Measurements from ENCODE around the gene GRM8.

Gene GRM8

DNA sequence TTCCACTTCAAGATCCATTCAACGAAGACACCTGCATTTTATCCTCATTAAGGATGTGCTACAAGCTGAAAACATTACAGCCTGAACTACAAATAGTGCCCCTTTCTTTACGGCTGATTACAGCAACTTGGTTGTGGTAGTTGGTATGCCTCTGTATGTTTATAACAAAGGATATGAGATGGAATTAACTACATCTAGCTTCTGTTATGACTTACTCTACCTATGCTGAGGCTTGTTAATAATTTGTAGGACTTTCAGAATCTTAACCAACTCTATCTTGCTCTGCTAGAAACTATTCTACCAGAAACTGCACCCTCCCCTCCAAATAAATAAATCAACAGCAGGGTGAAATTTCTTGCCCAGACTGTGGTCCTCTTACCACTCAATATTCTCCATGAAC is 448.1 kb downstream of the GRM8 start:
- no peak for DNase-seq

DNA sequence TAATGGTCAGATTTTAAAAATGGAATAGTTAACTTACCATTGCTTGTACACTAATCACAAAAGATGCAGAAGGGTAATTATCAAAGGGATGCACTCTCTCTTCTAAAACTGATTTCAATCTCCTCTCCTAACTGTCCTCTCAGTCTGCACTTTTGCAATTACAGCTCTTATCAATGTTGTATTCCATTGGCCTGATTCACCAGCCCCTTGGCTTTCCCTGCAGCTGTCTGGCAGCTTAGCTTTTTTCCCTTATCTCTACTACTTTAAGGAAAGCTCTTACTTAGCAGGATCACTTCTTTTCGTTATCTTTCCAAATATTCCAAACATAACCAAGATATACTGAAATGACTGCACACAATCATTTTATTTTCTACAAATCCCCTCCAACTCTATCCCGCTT is 448.8 kb downstream of the GRM8 start:
- DNase-seq, result no peak

DNA sequence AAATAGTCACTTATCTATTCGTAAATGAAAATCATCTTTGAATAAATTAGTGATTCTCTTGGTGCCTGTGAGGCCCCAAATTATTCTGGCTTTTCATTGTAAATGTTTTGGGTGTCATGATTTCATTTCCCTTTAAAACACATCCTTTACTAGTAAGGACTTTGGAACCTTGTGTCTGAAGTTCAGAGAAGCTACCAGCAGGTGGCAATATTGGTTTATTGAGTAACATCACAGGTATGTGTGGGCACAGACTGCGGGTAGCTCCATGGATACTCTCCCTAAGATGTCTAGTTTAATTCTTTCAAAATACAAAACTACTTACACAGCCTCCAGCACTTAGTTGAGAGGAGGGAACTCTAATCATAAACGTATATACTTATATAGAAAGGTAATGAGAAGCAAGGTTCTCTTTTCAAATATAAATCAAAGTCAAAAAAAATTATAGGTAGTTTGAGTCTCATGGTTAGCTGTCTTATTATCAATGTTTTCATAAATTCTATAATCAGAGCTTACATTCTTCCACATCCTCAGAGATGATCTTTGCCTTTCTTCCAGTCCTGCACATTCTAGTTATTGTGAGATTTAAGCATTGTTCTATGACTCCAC is 449.6 kb downstream of the GRM8 start:
- peak; percentile 29 for DNase-seq

DNA sequence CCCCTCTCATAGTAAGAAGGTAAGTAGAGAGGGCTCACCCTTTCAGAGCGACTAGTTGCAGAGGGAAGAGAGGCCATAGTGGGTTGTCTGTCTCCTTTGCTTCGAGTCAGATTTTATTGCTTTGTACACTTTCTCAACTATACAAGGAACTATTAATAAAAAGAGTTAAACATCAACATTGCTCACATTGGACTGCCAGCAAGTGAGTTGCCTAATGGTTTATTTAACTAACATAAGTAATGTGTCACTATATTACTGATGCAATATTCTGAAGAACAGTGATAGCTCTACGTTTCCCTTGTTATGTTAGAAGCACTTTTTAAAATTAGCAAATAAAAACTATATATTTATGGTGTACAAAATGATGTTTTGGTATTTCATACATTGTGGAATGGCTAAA is 451.0 kb downstream of the GRM8 start:
- DNase-seq, result no peak

DNA sequence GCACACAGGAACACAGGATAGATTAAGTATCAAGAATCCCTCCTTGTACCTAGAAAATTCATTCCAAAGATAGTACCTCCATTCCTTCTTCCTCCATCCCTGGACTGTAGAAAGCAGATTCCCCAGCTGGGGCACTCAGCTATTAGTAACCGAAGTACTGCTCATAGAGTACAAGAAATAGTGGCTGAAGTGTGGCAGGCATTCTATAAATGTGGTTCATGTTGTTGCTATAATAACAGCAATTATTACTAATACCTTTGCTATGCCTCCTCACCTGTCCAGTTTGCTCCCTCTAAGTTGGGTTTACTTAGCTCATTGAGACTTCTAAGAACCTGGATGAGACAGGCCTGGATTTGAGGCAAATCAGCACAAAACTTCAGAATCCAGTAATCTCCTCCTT is 453.2 kb downstream of the GRM8 start:
- DNase-seq, result no peak

DNA sequence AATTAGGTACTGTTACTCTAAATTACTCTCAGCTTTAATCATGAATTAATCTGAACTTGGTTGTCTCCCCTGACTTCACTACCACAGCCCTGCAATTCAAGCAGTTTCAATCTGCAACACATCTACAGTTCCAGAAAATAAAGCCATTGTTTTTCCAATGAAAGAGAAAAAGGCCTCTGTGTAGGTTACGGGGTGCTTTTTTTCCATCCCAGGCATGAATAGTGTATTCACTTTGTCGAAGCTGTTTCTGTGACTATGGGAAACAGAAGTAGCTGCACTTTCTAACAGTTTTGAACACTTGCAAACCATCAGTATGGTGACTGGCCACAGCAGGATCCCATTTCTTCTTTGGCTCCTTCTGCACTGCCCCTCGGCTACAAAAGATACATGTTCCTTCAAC is 460.2 kb downstream of the GRM8 start:
- no peak for DNase-seq

DNA sequence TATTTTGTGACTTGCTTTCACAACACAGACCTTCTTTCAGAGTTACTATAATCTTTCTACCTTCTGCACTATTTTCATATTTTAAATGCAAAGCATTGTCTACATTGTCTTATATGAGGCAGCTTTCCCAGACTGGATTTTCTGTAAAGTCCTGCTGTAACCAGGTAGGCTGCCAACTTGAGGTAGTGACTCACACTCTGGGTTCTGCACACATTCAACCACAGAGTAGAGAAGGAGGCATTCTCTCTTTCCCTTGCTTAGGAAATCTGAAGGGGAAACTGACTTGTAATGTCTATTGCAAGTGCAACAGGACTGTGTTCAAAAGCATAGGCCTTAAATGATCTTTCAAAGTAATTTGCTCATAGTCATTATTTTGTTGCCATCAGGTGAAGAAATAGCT is 461.4 kb downstream of the GRM8 start:
- no peak for DNase-seq

DNA sequence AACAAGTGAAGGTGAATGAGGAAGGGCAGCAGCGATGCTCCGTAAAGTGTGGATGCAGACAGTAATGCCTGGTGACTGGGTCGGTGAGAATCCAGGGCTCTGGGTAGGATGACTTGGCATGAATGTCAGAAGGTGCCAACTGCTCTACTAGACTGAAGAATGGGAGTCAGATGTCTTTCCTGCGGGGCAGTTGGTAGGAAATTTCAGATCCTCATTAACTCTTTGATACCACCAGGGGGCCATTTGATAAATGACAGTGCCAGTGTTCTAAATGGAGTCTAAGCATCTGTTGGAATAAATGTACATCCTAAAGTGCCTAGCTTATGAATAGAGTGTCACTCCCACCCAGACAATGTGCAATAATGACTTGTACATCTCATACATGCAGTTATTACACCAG is 462.0 kb downstream of the GRM8 start:
- DNase-seq, result no peak

DNA sequence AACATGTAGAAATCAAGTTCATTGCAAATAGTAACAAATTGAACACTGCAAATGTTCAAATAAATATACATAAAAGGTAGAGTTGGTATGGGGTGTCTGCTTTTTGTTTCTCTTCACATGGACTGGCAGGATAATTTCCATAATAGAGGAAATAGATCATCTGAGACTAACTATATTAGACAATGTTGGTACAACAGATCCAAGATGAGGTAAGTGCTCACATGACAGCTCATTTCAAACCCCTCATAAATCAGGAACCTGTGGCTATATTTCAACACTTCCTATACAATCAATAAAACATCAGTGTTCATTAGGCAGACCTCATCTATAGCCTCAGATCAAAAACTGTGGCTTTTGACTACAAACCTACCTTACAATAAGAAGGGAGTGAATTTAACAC is 469.1 kb downstream of the GRM8 start:
- DNase-seq, result no peak

DNA sequence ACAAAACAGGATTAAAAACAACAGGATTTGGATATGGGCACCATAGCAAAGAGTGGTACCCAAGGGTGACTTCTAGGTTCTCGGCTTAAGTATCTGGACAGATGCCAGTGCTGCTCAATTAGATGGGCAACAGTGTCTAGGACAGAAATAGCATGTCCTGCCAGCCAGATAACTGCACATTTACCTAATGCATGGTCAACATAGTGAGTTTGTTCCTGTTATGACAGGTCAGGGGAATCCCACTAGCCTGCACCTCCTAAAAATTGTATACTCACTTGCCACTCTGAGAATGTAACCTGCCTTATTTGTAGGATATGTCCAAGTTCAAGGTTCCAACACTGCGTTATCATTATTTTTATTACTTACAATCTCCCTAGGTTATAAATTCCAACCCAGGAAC is 471.7 kb downstream of the GRM8 start:
- DNase-seq, result no peak

DNA sequence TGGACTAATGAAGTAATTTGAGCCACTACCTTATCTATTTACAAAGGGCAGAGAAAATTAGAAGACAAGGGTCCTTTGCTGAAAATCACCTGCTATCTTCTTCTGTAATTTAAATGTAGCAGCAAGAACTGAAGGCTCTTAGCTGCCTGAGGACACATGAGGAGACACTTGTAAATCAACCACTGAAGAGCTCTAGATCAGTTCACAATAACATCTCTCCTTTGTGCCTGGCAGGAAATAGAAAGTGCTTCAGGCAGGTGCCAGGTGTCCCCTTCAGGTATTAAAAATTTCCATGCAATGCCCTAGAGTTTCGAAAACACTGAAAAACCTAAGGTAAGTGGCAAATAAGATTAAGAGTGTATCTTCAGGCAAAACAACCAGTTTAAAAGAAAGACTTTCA is 474.6 kb downstream of the GRM8 start:
- DNase-seq, result no peak

DNA sequence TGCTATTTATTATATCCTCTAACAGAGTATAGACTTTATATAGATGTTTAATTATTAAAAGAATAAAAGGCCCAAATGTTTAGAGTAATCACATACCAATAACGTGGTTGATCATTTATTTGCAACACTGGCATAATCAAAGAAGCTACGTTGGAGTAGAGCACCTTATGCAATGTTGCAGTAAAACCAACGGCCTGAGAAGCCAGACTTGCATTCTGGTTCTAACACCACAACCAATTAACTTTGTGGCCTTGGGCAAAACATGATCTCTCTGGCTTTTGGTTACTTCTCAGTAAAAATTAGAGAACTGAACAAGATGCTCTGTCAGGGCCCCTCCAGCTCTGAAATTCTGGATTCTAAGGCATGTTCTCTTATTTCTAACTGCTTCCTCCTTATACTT is 476.2 kb downstream of the GRM8 start:
- no peak for DNase-seq

DNA sequence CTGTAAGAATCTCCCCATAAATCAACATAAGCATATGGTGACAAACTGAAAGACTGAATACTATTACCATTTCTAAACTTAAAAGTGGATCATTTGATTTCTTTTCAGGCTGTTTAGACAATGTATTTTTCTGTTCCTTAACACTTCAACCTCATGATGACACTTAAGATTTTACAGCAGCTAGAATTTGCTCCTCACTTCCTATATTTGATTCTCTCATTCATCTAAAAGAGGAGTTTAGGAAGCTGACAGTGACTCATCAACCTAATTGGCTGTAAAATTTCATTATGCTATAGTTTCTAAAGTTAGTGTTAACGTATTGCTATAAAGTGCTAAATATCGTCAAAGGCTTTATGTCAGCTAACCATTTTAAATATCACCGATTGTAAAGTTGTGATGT is 478.7 kb downstream of the GRM8 start:
- DNase-seq, result no peak

DNA sequence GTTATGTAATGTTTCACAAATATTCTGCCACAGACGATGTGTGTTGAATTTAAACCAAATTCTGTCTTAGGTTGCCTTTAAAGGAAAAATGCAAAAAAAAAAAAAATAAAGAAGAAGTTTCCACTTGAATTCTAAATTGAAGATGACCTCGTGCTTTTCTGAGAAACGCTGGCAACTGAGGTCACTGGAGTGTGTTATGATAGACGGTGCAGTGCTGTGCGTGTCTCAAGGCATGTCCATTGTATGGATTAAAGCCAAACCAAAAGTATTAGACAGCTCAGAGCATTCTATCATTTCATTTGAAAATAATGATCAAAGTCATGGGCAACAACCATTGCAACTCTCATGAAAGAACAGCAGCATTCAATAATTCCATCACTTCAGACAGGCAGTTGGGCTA is 483.9 kb downstream of the GRM8 start:
- no peak for DNase-seq

DNA sequence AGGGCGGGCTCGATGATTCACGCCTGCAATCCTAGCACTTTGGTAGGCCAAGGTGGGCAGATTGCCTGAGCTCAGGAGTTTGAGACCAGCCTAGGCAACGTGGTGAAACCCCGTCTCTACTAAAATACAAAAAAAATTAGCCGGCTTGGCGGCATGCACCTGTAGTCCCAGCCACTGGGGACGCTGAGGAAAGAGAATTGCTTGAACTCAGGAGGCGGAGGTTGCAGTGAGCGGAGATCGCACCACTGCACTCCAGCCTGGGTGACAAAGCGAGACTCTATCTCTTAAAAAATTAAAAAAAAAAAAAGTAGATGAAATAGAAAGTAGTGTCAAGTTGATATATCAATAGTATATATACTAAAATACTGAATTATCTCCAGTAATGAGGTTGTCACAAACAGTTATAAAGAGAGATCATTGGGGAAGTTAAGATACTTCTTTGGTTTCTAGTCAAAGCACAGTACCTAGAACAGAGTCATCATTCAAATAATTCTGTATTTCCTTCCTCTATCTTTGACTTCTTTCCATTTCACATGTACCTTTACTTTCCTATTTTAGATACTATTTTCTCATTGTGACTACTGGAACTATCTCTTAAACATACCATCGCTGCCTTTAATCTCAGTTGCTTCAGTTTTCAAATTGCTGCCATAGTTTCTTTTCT is 491.7 kb downstream of the GRM8 start:
- no peak for DNase-seq

DNA sequence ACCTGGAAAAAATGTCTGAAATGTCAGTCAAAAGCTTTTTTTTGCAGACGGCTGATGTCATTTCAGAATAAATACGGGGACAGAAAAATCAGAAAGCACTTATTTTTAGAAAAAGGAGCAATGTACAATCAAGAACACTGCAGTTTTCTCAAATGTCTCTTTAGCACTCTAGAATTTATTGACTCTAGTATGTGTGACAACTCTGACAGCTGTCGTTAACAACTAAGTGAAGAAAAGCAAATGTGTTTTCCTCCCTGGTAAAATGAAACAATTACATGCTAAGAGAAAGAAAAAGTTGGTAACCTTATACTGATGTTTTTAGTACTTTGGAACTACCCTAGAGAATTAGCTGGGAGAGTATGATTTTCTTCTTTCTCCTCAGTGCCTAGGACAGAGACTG is 497.4 kb downstream of the GRM8 start:
- DNase-seq, result no peak

DNA sequence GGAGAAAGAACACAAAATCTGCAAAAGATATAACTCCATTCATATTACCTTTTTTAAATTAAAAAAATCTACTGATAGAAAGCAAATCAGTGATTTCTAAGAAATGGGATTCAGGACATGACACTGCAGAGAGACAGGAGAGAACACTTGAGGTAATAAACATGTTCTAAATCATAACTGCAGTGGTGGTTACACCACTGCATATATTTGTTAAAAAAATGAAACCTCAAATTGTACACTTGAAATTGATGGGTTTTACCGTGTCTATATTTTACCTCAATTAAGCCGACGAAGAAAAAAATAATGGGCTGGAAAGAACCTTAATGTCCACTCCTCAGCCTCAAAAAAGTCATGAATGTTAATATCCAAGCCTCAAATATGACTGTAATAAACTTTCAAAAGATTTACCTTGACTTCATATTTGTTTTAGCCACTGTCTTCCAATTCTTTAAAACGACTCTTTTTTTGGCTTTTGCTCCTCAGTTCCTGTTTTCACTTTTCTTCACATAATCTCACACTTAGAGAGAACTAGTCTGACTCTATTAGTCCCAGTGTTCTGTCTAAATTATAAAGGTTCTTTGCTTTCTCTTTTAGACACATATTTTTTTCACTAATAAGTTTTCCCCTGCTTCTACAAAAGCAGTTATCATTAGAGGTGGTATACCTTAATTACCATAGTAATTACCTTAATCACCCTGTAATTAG is 502.4 kb downstream of the GRM8 start:
- no peak for DNase-seq

DNA sequence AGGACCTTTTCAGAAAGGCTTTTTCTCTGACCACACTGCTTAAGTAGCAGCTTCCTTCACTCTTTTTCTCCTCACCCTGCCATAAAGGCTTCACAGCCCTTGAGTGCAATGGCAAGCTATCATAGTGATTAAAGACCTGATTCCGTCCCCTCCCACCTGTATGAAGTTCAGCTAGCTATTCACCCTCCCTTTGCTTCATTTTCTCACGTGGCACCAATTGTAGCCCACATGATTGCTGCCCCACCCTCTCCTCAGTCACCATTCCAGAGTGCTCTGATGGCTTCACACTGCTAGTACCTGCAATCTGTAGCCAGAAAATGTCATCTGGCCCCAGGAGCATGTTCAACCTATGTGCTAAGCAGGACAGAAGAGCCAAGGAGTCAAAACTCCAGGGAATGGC is 523.8 kb downstream of the GRM8 start:
- no peak for DNase-seq

DNA sequence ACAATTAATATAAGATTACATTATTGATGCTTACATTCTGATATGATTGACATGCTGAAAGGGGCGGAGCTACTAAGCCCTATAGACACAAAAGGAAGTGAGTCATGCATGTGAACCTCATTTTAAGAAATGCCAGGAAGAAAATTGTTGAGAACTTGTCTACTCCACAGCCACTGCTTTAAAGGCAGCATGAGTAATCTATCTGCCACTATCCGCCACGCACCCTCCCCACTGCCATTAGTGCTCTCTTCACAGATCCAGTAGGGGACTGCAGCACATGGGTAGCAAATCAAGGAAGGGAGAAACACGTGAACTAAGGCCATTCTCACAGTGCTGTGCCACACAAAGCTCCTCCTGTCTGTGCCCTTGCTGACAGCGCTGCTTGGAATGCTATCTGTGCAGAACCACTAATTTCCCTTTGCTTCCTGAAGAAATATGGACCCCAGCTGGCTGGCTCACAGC is 524.8 kb downstream of the GRM8 start:
- no peak for DNase-seq

DNA sequence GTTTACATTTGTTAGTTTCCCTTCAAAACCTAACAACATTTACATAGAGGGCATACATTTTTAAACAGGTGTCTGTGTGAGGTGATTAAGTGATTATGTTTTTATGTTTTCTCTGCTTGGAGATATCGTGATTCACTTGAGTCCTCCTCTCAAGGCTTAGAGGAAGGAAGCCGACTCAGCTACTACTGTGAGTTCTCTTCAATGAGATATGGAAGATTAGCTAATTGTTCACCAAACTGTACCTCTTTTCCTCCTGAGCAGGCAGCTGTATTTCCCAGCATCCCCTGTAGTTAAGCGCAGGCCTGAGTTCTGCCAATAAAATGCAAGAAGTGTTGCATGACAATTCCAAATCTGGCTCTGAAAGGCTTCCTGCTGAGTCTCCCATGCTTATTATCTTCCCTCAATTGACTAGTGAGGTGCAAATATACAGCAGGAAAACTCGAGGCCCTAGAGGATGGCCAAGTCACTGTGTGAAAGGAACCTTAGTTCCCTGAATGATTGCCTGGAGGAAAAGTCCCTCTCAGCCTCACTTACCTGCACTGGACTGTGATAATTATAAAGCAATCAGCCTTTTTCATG is 528.7 kb downstream of the GRM8 start:
- DNase-seq, result no peak

DNA sequence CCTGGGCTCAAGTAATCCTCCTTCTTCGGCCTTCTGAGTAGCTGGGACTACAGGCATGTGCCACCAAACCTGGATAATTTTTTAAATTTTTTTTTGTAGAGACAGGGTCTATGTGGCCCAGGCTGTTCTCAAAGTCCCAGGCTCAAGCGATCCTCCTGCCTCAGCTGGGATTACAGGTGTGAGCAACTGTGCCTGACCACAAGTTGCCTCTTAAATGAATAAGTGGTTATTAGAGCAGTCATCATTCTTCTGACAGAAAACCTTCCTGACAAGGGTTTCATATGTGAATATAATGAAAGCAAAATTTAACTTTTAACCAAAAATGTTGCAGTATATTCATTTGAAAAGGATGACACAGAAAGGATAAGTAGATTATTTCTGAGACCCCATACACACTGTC is 532.5 kb downstream of the GRM8 start:
- DNase-seq, result no peak

DNA sequence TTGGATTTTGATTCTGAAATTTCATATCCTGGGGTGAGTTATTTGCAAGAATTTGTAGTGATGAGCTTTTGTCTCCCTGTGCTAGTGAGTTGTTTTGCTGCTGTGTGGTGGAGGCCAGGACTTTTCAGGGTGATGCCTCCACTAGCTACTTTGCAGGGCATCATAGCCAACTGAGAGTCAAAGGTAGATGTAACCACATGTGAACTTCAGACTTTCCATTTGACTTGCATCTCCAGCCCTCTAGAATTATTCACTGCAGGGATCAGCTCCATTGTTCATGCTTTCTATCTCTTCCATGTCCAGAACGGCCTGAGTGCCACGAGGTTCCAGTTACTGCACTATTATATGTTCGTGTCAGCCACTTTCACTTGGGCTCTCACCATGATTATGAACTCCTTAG is 534.3 kb downstream of the GRM8 start:
- DNase-seq, result no peak

DNA sequence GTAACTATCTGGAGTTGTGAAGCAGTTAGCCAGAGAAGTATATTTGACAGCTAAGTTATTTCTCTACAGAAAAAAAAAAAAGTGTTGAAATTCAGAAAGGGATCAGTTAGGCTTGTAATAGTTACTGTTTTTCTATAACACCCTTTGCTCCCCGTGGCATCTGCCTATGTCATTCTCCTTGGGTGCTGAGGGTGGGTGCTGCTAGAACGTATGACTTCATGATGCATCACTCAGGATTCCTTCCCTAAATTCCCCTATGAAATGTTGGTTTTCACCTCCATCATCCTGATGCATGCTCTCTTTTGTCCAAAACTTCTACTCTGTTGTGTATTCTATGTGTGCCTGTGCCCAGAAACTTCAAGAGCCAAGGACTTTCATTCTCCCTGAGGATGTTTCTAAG is 536.4 kb downstream of the GRM8 start:
- no peak for DNase-seq

DNA sequence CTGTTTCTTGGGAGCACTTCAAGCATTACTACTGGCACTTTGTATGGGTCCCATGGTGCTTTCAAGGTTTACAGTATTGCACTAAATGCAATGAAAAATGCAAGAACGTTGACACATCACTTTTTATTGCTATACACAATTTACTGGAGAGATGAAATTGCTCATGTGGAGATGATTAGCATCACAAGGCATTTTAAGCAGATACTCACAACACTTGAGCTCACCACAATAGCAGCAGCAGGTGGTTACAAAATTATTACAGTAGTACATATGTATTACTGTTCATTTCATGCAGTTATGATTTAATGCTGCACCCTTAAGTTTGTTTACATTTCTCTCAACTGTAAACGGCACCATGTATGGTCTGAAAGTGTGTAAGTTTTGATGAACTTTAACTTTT is 537.7 kb downstream of the GRM8 start:
- DNase-seq, result no peak
